HG02759 (cell line): ENCODE results near the gene TCF3.
"Not testable (repeated sequence)": the region's sequence is repeated elsewhere in the genome, so short reads cannot be mapped to it uniquely, and the experiment has no call there.

ENCODE experiments used
- ATAC-seq: cut with Tn5 transposase; IDR thresholded peaks from one replicate; pipeline ENCODE4 v1.9.1; 2021; ENCODE audit warnings: mild to moderate bottlenecking, moderate library complexity; ENCODE audit not compliant: unreplicated experiment

Gene TCF3

DNA sequence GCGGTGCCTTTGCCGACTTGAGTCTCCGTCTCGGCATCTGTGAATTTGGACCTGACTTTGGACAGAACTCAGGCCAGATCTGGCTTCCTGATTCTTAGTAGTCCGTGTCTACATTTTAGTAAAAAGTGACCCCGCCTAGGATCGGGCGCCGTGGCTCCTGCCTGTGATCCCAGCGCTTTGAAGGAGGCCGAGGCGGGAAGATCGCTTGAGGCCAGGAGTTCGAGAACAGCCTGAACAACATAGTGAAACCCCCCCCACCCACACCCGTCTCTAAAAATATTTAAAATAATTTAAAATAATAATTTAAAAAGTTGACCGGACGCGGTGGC lies 849 bp upstream of the TCF3 start:
- no peak for ATAC-seq

DNA sequence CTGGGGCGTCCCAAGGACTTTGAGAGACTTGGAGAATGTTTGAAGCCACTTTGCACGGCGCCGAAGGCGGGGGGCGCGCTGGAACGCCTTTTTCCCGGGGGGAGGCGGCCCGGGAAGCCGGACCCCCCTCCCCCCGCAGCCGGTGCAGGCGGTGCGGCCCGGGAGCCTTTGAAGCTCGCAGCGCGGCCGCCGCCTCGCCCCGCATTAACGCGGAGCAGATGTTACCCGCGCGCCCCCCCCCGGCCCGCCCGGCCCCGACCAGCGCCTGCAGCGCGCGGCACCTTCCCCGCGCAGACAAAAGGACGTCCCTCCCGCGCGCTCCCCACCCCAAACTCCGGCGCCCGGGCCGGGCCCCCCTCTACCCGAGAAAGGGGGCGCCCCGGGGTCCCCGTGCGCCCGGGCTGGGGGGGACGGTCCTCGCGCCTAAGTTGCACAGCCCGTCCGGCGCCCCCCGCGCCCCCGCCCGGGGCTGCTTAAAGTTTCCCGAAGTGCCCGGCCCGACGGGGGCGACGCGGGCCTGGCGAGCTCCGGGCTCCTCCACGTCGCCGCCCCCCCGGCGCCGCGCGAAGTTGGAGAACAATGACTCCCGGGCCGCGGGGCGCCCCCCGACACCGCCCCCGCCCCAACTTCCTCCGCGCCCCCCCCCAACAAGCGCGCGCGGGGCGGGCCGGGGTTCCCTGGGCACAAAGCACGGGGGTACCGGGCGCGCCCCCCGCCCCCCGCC lies 685 bp downstream of the TCF3 start:
- no peak for ATAC-seq

DNA sequence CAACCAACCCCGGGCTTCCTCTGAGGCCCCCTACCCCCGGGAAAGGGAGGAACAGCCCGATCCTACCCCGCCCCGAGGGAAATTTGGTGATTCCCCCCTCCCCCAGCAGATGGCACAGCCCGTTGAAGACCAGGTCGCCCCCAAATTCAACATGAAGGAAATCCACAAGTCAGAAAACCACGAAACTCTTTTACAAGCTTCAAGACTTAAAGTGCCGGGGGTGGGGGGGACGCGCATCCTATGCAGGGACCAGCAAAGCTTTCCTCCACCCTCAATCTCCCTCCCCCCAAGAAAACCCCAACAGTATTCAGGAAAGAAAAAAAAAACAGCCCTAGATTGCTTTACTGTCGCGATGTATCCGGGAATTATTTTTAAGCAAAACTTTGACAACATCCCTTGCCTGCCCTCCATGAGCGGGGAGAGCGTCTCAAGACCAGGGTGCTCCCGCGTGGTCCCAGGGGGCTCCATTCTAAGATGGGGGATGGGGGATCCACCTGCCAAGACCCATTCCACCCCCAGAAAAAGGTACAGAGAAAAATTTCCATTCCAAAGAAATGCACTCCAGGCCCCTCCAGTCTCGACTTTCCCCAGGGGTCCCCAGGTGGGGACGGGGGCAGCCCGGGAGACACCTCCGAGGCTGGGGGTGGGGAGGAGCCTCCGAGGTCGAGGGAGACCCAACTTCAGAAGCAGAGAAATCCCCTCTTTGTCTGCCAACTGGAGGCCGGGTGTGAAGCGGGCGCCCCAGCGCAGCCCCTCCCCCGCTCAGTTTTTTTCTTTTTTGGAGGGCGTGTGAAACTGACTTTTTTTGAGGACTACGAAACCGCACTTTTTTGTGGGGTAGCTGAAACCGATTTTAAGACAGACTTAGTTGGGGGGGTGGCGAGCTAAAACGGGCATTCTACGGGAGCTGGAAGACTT lies 1.5 kb downstream of the TCF3 start:
- ATAC-seq: no peak

DNA sequence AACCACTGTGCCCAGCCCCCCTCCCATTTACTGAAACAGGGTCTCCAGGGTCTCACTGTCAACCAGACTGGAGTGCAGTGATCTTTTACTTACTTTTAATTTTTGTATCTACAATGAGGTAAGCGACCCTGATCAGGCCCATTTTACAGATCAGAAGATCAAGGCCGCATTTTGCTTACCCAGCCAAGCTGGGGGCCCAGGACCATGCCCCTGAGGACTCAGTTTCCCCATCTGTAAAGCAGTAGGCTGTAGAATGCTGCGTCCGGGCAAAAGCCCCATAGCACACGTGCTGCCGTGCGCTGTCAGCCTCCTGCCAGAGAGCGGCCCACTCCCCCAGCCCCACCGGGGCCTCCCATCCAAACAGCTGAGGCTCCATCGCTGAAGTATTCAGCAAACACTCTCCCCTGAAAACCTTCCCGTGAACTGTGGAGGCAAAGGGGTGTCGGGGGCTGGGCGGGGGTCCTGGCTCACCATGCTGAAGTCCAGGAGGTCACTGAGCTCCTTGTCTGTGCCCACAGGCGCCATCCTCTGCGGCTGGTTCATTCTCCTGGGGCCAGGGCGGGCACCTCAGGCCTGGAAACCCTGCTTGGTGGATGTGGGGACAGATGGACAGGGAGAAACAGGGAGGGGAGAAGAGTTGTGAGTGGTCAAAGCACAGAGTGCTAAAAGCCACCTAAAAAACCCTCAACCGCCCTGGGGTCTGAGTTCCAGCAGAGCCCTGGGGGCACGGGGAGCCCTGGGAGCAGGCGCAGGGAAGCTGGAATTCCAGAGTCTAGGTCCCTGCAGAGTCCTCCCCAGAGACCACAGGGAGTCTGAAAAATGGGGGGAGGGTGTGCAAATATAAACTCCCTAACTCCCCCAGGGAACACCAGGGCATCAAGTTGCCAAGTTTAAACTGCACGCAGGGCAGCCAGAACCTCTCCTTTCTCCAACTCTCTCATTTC lies 2.4 kb downstream of the TCF3 start:
- no peak for ATAC-seq

DNA sequence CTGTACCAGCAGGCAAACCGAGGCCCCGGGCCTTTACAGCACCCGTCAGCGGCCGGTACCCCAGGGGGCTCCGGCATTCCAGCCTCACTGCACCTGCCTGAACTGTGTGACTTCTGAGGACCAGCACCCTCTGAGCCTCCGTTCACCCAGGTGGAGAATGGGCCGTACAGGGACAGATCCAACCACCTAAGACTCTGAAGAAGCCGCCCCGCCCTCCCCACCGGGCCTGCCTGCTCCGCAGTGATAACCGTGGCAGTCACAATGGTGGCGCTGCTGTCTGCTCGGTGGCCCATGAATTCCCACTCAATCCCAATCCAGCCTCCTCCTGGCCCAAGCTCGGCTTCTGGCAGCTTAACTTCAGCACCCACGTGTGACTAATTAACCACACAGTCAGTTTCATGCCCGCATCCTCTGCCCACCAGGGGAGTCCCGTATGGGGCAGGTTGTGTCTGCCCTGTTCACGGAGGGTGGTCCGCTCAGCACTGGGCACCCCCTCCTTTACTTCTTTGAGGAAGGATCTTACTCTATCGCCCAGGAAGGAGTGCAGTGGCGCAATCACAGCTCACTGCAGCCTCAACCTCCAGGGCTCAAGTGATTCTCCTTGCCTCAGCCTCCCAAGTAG lies 3.4 kb downstream of the TCF3 start:
- ATAC-seq: peak; percentile 6

DNA sequence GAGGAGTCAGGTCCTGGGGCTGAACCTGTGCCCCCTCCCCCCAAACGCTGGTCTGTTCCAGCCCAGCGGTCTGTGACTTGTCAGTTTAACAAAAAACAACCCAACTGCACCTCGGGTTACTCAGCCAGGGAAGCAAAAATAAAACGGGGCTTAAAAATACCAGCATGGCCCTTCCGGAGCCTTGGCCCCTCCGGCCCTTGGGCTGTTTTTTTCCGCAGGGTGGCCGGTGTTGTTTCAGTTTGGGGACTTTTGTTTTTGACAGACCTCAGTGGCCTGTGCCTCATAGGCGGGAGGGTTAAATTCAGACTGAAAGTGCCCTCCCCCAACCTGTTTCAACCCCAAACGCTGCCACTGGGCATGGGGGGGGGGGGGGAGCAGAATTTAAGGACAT lies 4.0 kb downstream of the TCF3 start:
- ATAC-seq: peak; percentile 25

DNA sequence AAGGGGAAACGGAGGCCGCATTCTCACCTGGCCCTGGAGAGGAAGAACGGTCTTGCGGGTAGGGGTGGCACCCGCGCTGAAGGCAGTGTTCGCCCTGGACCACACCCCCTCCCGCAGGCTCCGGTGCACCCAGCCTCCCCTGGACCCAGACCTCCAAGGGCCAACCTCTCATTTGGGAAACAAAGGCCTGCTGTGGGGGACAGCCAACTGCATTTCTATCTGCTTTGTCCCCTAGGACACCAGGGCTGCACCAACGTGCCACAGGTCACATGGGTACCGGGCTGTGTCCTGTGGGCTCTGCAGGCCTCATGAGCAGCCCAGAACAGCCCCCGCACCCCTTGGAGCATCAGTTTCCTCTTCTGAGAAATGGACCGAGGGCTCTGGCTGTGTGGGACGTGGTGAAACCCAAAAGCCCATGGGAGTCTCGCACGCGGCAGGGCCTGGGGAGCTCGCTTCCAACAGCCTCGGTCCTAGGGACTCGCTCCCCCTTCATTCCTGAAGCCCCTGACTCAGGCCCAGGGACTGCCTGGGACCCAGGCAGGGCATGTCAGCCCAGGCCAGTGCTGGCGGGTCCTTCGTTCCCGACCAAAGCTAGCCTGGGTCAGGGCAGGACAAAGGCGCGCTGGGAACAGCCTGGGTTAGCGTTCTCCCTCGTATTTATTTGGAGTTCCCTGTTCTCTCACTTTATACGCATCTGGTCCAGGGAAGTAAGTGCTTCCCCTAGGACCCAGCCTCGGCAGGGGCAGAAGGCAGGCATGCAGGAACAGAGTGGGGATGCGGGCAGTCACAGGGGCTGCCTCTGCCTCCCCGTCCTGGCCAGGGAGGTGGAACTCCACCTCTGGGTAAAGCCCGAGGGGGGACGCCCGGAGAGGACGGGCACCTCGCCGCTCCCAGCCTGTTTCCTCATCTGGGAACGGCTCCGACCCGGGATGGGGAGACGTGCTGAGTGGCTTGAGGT lies 4.6 kb downstream of the TCF3 start:
- no peak for ATAC-seq

DNA sequence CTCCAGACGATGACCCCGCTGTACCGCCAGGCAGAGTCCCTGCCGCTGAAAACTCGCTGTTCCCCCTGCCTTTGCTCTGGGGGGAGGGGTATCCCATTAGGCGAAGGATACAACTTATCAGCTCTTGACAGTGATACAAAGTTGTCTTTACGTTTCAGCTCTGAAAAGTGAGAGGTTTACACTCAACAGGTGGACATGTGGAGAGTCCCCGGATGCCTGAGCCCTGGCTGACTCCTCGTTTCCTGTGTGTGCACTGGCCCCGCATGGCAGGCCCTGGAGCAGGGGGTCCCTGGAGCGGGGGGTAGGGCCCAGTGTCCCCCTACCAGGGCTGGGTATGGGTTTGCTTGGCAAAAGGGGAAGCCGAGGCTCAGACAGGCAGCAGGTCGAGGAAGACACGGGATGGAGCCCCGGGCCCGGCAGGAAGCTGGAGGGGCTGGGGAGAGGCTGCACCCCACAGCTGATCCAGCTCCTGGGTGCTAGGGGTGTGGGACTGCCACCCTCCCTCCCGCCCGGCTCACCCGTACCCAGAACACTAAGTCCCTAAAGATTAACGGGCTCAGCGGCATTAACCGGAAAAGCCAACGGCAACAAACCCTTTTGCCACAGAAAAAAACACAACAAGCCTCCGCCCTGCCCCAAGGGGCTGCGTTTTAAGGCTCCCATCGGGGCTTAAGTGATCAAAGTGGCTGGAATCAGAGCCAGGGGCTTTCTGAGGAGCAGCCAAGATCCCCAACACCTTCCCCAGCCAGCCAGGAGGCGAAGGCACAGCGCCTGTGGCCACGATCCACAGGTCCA lies 5.6 kb downstream of the TCF3 start:
- no peak for ATAC-seq

DNA sequence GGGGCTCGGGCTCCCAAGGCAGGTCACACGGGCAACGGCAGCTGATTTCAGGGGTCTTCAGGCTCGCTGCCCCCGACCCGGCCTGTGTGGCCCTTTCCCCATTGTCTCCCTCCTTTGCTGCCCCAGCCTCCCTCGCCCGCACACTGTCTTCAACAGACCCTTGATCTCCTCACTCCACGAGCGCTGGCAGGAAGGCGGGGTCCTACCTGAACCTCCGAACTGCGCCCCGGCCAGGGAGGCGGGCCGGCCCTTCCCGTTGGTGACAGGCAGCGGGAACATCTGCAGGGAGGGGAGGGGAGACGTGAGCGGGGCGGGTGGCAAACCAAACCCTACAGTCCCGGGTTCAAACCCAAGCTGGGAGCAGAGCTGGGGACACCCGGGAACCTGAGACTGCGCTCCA lies 6.3 kb downstream of the TCF3 start:
- no peak for ATAC-seq

DNA sequence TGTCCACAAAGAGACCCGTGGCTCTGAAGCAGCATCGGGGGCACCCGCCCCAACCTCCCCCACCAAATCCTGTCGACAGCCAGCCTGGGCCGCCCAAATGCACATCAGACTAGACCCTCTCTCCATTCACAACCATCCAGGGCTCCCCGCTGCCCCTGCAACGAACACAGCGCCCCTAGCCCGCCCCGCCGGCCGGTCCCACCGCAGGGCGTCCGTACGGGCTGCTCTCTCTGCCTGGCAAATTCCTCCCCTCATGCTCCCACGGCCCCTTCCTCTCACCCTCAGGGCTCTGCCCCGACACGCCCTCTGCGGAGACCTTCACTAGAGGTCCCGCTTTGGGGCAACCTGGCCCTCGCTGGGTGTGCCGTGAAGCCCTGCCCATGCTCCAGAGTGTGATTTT lies 7.1 kb downstream of the TCF3 start:
- ATAC-seq: no peak

DNA sequence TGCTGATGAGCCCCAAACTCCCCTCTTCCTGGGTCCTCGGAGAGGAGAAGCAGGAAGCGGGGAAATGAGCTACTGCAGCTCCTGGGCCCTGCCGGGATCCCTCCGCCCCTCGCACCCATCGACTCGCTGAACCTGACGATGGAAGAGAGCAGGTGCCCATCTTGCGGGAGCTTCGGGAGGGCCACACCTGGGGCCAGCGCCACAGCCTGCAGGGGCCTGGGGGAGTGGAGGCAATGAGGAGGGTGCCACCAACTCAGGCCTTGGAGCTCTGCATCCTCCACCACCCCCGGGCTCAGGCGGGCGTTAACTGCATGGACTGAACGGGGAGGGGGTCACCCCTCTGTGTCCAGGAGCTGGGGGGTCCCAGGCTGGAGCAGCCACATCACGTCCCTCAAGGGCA lies 8.3 kb downstream of the TCF3 start:
- no peak for ATAC-seq

DNA sequence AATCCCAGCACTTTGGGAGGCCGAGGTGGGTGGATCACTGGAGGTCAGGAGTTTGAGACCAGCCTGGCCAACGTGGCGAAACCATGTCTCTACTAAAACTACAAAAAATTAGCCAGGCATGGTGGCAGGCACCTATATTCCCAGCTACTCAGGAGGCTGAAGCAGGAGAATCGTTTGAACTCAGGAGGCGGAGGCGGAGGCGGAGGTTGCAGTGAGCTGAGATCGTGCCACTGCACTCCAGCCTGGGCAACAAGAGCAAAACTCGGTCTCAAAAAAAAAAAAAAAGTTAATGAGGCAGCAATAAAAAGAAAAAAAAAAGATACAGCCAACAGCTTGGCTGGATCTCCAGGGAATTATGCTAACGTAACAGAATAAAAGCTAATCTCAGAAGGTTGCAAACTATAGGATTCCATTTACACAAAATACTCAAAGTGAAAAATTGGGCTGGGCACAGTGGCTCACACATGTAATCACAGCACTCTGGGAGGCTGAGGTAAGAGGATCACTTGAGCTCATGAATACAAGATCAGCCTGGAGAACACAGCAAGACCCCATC lies 11.4 kb downstream of the TCF3 start:
- ATAC-seq: not testable (repeated sequence)

DNA sequence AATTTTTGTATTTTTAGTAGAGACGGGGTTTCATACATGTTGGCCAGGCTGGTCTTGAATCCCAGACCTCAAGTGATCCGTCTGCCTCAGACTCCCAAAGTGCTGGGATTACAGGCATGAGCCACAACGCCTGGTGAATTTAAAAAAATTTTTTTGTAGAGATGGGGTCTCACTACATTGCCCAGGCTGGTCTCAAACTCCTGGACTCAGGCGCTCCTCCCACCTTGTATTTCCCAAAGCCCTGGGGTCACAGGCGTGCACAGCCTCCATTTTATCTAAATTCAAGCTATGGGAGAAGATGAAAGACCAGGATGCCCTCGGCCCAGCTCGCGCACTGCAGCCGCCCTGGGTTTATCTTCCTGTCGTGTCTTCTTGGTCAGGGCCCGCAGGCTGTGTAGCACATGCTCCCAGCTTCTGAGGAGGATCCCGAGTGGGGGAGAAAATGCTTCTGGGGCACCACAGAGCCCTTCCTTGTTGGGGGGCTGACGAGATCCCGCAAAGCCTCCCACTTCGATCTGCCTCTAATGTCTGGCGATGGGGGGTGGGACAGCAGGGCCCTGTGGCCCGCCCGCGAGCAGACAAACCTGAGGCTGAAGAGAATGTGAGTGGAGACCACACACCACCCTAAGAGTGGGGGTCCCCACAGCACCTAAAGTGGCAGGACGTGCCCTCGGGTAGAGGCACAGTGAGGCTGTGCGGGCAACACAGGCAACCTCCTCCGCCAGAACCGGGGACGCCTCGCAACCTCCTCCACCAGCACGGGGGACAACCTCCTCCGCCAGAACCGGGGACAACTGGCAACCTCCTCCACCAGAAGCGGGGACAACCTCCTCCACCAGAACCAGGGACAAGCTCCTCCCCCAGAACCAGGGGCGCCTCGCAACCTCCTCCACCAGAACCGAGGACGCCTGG lies 15.8 kb downstream of the TCF3 start:
- no peak for ATAC-seq

DNA sequence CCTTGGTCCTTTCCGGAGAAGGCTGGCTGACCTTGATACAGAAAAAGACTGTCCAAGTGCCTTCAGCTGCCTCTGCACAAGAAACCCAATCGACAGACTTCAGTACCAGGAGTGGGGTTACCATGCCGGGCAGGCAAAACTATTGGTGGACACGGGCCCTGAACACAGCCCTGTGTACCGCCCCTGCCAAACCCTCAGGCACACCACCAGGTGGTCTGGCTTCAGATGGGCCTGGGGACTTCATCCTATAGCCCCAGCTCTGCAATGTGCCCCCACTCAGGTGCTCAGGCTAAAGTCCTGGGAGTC lies 17.5 kb downstream of the TCF3 start:
- no peak for ATAC-seq

DNA sequence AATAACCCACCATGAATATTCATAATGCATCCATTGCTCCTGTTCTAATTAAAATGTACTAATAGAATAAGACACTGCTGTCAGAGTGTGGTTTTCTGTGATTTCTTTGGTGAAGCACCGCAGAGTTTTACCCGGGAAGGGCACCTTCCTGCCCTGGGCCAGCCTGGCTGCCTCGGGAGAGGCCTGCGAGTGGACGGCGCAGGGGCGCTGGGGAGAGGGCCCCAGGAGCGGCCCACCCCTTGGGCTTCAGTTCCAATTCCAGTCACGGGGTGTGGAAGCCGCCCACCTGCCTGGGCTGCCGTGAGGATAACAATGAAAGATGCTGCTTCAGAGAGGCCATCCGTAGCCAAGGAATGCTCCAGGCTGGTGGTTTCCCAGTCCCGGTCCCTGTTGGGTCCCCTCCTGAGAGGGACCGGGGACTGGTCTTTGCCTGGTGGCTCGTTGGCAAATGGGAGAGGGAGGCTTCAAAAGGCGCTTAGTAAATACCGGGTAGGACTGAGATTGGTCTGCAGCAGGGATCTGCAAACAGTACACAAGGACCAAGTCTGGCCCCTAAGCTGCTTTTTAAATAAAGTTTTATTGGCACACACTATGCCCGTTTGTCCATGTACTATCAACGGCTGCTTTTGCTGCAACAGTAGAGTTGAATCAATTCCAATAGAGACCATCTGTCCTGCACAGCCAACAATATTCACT lies 18.0 kb downstream of the TCF3 start:
- no peak for ATAC-seq

DNA sequence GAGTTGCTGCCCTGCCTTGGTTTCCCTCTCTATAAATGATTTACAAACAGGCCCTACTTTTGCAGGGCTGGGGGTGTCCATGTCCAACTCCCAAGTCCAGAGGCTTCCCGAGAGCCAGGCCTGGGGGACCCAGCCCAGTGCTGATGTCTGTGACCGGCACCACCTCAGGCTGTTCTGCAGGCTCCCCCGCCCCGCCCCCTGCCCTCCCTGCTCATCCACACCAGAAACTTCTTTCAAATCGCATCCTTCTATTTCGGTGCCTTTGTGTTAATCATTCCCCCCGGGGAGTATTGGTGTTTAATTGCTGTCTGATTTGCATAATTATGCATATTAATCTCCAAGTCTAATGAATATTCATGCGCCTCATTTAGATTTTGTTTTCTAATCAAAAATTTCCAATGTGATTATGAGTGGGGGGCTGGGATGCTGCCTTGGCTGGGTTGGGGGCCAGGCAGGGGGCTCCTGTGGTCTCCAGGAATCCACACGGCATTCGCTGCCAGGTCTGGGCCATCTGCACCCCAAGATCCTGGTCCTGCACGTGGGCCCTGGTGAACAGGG lies 19.1 kb downstream of the TCF3 start:
- ATAC-seq: no peak
